ENCODE measurements around the gene LAD1.

GRCh38 chr1:201419746-201420607 is 20.9 kb upstream of the LAD1 start:
- TF ChIP-seq, protein P1, sequence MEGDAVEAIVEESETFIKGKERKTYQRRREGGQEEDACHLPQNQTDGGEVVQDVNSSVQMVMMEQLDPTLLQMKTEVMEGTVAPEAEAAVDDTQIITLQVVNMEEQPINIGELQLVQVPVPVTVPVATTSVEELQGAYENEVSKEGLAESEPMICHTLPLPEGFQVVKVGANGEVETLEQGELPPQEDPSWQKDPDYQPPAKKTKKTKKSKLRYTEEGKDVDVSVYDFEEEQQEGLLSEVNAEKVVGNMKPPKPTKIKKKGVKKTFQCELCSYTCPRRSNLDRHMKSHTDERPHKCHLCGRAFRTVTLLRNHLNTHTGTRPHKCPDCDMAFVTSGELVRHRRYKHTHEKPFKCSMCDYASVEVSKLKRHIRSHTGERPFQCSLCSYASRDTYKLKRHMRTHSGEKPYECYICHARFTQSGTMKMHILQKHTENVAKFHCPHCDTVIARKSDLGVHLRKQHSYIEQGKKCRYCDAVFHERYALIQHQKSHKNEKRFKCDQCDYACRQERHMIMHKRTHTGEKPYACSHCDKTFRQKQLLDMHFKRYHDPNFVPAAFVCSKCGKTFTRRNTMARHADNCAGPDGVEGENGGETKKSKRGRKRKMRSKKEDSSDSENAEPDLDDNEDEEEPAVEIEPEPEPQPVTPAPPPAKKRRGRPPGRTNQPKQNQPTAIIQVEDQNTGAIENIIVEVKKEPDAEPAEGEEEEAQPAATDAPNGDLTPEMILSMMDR (conservative IDR thresholded peaks at IDR 0.05 in 1 of 2, IDR thresholded peaks at IDR 0.05 in 1 of 2; ENCODE audit: extremely low read depth in 1 of 2, insufficient read depth in 1 of 2, low read depth in 1 of 2, low read length in 2 of 2) = no peak
- TF ChIP-seq EZH2 (IDR thresholded peaks at IDR 0.05; ENCODE audit: borderline replicate concordance, low read length) = no peak

Data from mammary epithelial cell (primary cell).